Measurements from ENCODE around the gene NPW.
"Not testable (repeated sequence)": the region's sequence is repeated elsewhere in the genome, so short reads cannot be mapped to it uniquely, and the experiment has no call there.

Gene NPW

GRCh38 chr16:2028620-2029220 is 9.1 kb downstream of the NPW start:
- H3K4me1 ChIP-seq (ENCODE audit: control insufficient read depth, insufficient read depth, low read length), result peaks cover 17% of the 10 kb centered on the region
- H3K9me3 ChIP-seq (ENCODE audit: control insufficient read depth, low read length), result no peaks in the 10 kb centered on the region
- no peak overlapping the region for H3K4me3 ChIP-seq (ENCODE audit: low read length)
- no peaks in the 10 kb centered on the region for H3K36me3 ChIP-seq (ENCODE audit: control insufficient read depth, insufficient read depth, low read length, severe bottlenecking)
- no peak for DNase-seq (ENCODE audit: low read depth)
- no peak overlapping the region for H3K9ac ChIP-seq (ENCODE audit: low read length)
- no peaks in the 10 kb centered on the region for H3K27me3 ChIP-seq (replicated peaks; ENCODE audit: control insufficient read depth, insufficient read depth, low read length)

GRCh38 chr16:2029350-2029749 is 9.8 kb downstream of the NPW start:
- H3K27me3 ChIP-seq (replicated peaks; ENCODE audit: control insufficient read depth, insufficient read depth, low read length), result no peaks in the 10 kb centered on the region
- H3K36me3 ChIP-seq (ENCODE audit: control insufficient read depth, insufficient read depth, low read length, severe bottlenecking), result no peaks in the 10 kb centered on the region
- peaks cover 22% of the 10 kb centered on the region for H3K4me1 ChIP-seq (ENCODE audit: control insufficient read depth, insufficient read depth, low read length)
- no peak overlapping the region for H3K9ac ChIP-seq (ENCODE audit: low read length)
- no peaks in the 10 kb centered on the region for H3K9me3 ChIP-seq (ENCODE audit: control insufficient read depth, low read length)
- H3K4me3 ChIP-seq (ENCODE audit: low read length), result no peak overlapping the region
- no peak for DNase-seq (ENCODE audit: low read depth)

- no peak overlapping the region for H3K9ac ChIP-seq (ENCODE audit: low read length)
- no peaks in the 10 kb centered on the region for H3K36me3 ChIP-seq (ENCODE audit: control insufficient read depth, insufficient read depth, low read length, severe bottlenecking)
- no peak for DNase-seq (ENCODE audit: low read depth)
- no peaks in the 10 kb centered on the region for H3K27me3 ChIP-seq (replicated peaks; ENCODE audit: control insufficient read depth, insufficient read depth, low read length)
- H3K4me3 ChIP-seq (ENCODE audit: low read length), result no peak overlapping the region
- H3K4me1 ChIP-seq (ENCODE audit: control insufficient read depth, insufficient read depth, low read length), result peaks cover 27% of the 10 kb centered on the region
- H3K9me3 ChIP-seq (ENCODE audit: control insufficient read depth, low read length), result no peaks in the 10 kb centered on the region
Observed at GRCh38 chr16:2030036-2030435, 10.5 kb downstream of the NPW start.

GRCh38 chr16:2031081-2031577 is 11.5 kb downstream of the NPW start:
- no peak overlapping the region for H3K9ac ChIP-seq (ENCODE audit: low read length)
- no peaks in the 10 kb centered on the region for H3K36me3 ChIP-seq (ENCODE audit: control insufficient read depth, insufficient read depth, low read length, severe bottlenecking)
- no peaks in the 10 kb centered on the region for H3K9me3 ChIP-seq (ENCODE audit: control insufficient read depth, low read length)
- no peak for DNase-seq (ENCODE audit: low read depth)
- peaks cover 38% of the 10 kb centered on the region for H3K4me1 ChIP-seq (ENCODE audit: control insufficient read depth, insufficient read depth, low read length)
- no peak overlapping the region for H3K4me3 ChIP-seq (ENCODE audit: low read length)
- no peaks in the 10 kb centered on the region for H3K27me3 ChIP-seq (replicated peaks; ENCODE audit: control insufficient read depth, insufficient read depth, low read length)

- Histone ChIP-seq H3K4me1 (ENCODE audit: control insufficient read depth, insufficient read depth, low read length) (peaks cover 39% of the 10 kb centered on the region), H3K9me3 (ENCODE audit: control insufficient read depth, low read length) (no peaks in the 10 kb centered on the region), H3K27me3 (replicated peaks; ENCODE audit: control insufficient read depth, insufficient read depth, low read length) (no peaks in the 10 kb centered on the region), H3K9ac (ENCODE audit: low read length) (no peak overlapping the region), H3K36me3 (ENCODE audit: control insufficient read depth, insufficient read depth, low read length, severe bottlenecking) (no peaks in the 10 kb centered on the region), H3K4me3 (ENCODE audit: low read length) (no peak overlapping the region)
- peak; percentile 49 for DNase-seq (ENCODE audit: low read depth)
Observed at GRCh38 chr16:2032285-2033056, 12.9 kb downstream of the NPW start.

GRCh38 chr16:2033057-2033908 is 13.7 kb downstream of the NPW start:
- Histone ChIP-seq H3K27me3 (replicated peaks; ENCODE audit: control insufficient read depth, insufficient read depth, low read length) (no peaks in the 10 kb centered on the region), H3K36me3 (ENCODE audit: control insufficient read depth, insufficient read depth, low read length, severe bottlenecking) (no peaks in the 10 kb centered on the region), H3K9me3 (ENCODE audit: control insufficient read depth, low read length) (no peaks in the 10 kb centered on the region), H3K4me3 (ENCODE audit: low read length) (peak overlapping the region; percentile 12), H3K9ac (ENCODE audit: low read length) (peak overlapping the region; percentile 76), H3K4me1 (ENCODE audit: control insufficient read depth, insufficient read depth, low read length) (peaks cover 31% of the 10 kb centered on the region)
- peak; percentile 87 for DNase-seq (ENCODE audit: low read depth)

GRCh38 chr16:2033909-2034695 is 14.5 kb downstream of the NPW start:
- not testable (repeated sequence) for H3K9me3 ChIP-seq (ENCODE audit: control insufficient read depth, low read length); H3K36me3 ChIP-seq (ENCODE audit: control insufficient read depth, insufficient read depth, low read length, severe bottlenecking); H3K27me3 ChIP-seq (replicated peaks; ENCODE audit: control insufficient read depth, insufficient read depth, low read length)
- H3K9ac ChIP-seq (ENCODE audit: low read length), result peak overlapping the region; percentile 82
- H3K4me3 ChIP-seq (ENCODE audit: low read length), result peak overlapping the region; percentile 12
- DNase-seq (ENCODE audit: low read depth), result peak; percentile 50
- peaks cover 38% of the 10 kb centered on the region for H3K4me1 ChIP-seq (ENCODE audit: control insufficient read depth, insufficient read depth, low read length)

GRCh38 chr16:2034696-2035430 is 15.3 kb downstream of the NPW start:
- Histone ChIP-seq H3K4me1 (ENCODE audit: control insufficient read depth, insufficient read depth, low read length) (peaks cover 46% of the 10 kb centered on the region), H3K9ac (ENCODE audit: low read length) (peak overlapping the region; percentile 82), H3K4me3 (ENCODE audit: low read length) (peak overlapping the region; percentile 54), H3K36me3 (ENCODE audit: control insufficient read depth, insufficient read depth, low read length, severe bottlenecking) (no peaks in the 10 kb centered on the region), H3K27me3 (replicated peaks; ENCODE audit: control insufficient read depth, insufficient read depth, low read length) (no peaks in the 10 kb centered on the region), H3K9me3 (ENCODE audit: control insufficient read depth, low read length) (no peaks in the 10 kb centered on the region)
- DNase-seq (ENCODE audit: low read depth), result peak; percentile 26

GRCh38 chr16:2035431-2036199 is 16.0 kb downstream of the NPW start:
- DNase-seq (ENCODE audit: low read depth), result peak; percentile 97

More at GRCh38 chr16:2035431-2036199, 16.0 kb downstream of the NPW start:
- Histone ChIP-seq H3K9ac (ENCODE audit: low read length) (peak overlapping the region; percentile 82), H3K9me3 (ENCODE audit: control insufficient read depth, low read length) (no peaks in the 10 kb centered on the region), H3K27me3 (replicated peaks; ENCODE audit: control insufficient read depth, insufficient read depth, low read length) (no peaks in the 10 kb centered on the region), H3K4me3 (ENCODE audit: low read length) (peak overlapping the region; percentile 54), H3K36me3 (ENCODE audit: control insufficient read depth, insufficient read depth, low read length, severe bottlenecking) (no peaks in the 10 kb centered on the region), H3K4me1 (ENCODE audit: control insufficient read depth, insufficient read depth, low read length) (peaks cover 46% of the 10 kb centered on the region)
